ENCODE results near the gene LPGAT1.

LPGAT1 gene

GRCh38 chr1:211762206-211762605 is 68.4 kb downstream of the LPGAT1 start:
- DNase-seq (ENCODE audit: low read depth, low spot score): no peak

GRCh38 chr1:211761400-211761799 is 69.2 kb downstream of the LPGAT1 start:
- DNase-seq (ENCODE audit: low read depth, low spot score): no peak

- DNase-seq (ENCODE audit: low read depth, low spot score): no peak
These were observed 74.0 kb downstream of the LPGAT1 start for GRCh38 chr1:211756471-211757020.

GRCh38 chr1:211753649-211754251 is 76.8 kb downstream of the LPGAT1 start:
- no peak for DNase-seq (ENCODE audit: low read depth, low spot score)

GRCh38 chr1:211752951-211753486 is 77.5 kb downstream of the LPGAT1 start:
- DNase-seq (ENCODE audit: low read depth, low spot score): no peak

- no peak for DNase-seq (ENCODE audit: low read depth, low spot score)
These were observed 78.2 kb downstream of the LPGAT1 start for GRCh38 chr1:211752317-211752716.

- DNase-seq (ENCODE audit: low read depth, low spot score): no peak
These were observed 79.1 kb downstream of the LPGAT1 start for GRCh38 chr1:211751438-211751837.

- DNase-seq (ENCODE audit: low read depth, low spot score): no peak
These were observed 80.0 kb downstream of the LPGAT1 start for GRCh38 chr1:211750599-211750998.

- no peak for DNase-seq (ENCODE audit: low read depth, low spot score)
These were observed 81.3 kb downstream of the LPGAT1 start for GRCh38 chr1:211749251-211749650.

GRCh38 chr1:211748810-211749209 is 81.8 kb downstream of the LPGAT1 start:
- DNase-seq (ENCODE audit: low read depth, low spot score): no peak

- no peak for DNase-seq (ENCODE audit: low read depth, low spot score)
These were observed 87.6 kb downstream of the LPGAT1 start for GRCh38 chr1:211742889-211743529.

GRCh38 chr1:211742272-211742671 is 88.3 kb downstream of the LPGAT1 start:
- DNase-seq (ENCODE audit: low read depth, low spot score): no peak

- no peak for DNase-seq (ENCODE audit: low read depth, low spot score)
These were observed 88.8 kb downstream of the LPGAT1 start for GRCh38 chr1:211741788-211742187.

- no peak for DNase-seq (ENCODE audit: low read depth, low spot score)
These were observed 89.4 kb downstream of the LPGAT1 start for GRCh38 chr1:211741116-211741515.

GRCh38 chr1:211739671-211740411 is 90.7 kb downstream of the LPGAT1 start:
- no peak for DNase-seq (ENCODE audit: low read depth, low spot score)

GRCh38 chr1:211738691-211739301 is 91.8 kb downstream of the LPGAT1 start:
- DNase-seq (ENCODE audit: low read depth, low spot score): no peak

- no peak for DNase-seq (ENCODE audit: low read depth, low spot score)
These were observed 92.4 kb downstream of the LPGAT1 start for GRCh38 chr1:211738096-211738690.

- DNase-seq (ENCODE audit: low read depth, low spot score): no peak
These were observed 93.2 kb downstream of the LPGAT1 start for GRCh38 chr1:211737115-211738035.

- DNase-seq (ENCODE audit: low read depth, low spot score): no peak
These were observed 94.1 kb downstream of the LPGAT1 start for GRCh38 chr1:211736351-211736915.

Data from smooth muscle cell of the brain vasculature (primary cell).